BLaER1 treated with 17β-estradiol and CSF1 and Interleukin-3, amounts not matched to agents 10 nM and 100 nM (cell line): ENCODE results near the gene CDKN2B.

Experiments
- H3K27ac ChIP-seq, 11 experiments: shearing (Covaris generic); formaldehyde crosslinking; 2 replicates each; pipeline ENCODE4 v1.8.1; 2022
- H3K27me3 ChIP-seq, 11 experiments: shearing (Covaris generic); formaldehyde crosslinking; 2 replicates each; pipeline ENCODE4 v1.8.1; 2022
- H3K36me3 ChIP-seq, 11 experiments: shearing (Covaris generic); formaldehyde crosslinking; 2 replicates each; pipeline ENCODE4 v1.8.1; 2022
- H3K4me1 ChIP-seq, 10 experiments: shearing (Covaris generic); formaldehyde crosslinking; 2 replicates each; pipeline ENCODE4 v1.8.1; 2022
- H3K4me2 ChIP-seq, 11 experiments: shearing (Covaris generic); formaldehyde crosslinking; 2 replicates each; pipeline ENCODE4 v1.8.1; 2022
- H3K4me3 ChIP-seq, 10 experiments: shearing (Covaris generic); formaldehyde crosslinking; 2 replicates each; pipeline ENCODE4 v1.8.1; 2022
- H3K9ac ChIP-seq, 11 experiments: shearing (Covaris generic); formaldehyde crosslinking; 2 replicates each; pipeline ENCODE4 v1.8.1; 2022
- H3K9me3 ChIP-seq, 11 experiments: shearing (Covaris generic); formaldehyde crosslinking; replicated peaks in 1 of 11; 2 replicates each; pipeline ENCODE4 v1.8.1; 2022
- H4K20me1 ChIP-seq, 11 experiments: shearing (Covaris generic); formaldehyde crosslinking; 2 replicates each; pipeline ENCODE4 v1.8.1; 2022
- Cebpa-rat ChIP-seq, 11 experiments: shearing (Covaris generic); IDR thresholded peaks; 2 replicates each; pipeline ENCODE4 v1.8.1; 2022

The CDKN2B gene

DNA sequence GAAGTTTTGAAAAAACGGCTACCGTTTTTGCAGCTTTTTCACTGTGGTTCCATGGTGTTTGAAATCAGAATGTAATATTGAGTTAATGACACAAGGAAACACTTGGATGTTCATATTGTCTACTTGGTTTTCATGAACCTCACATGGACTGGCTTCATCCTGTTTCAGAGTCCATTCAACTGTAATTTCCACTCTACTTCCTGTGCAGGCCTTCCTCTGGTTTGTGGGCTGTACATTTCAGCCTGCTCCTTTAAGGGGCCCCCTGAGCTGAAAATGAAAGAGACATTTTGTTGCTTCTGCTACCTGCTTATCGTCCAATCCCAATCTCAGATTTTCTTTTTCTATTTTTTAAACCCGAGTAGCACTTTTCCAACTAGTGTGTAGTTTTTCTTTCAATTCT, 41.8 kb upstream of the CDKN2B start:
- Histone ChIP-seq H3K4me2 (peak overlapping the region; percentile 49 to 80 (median 70)), H3K4me3 (peak overlapping the region in 1 of 10 experiments; percentile 3; a peak in 2 of 20 replicates), H3K9ac (peak overlapping the region in 9 of 11 experiments; percentile 18 to 68 (median 56); a peak in 12 of 22 replicates), H4K20me1 (no peaks in the 10 kb centered on the region), H3K9me3 (no peaks in the 10 kb centered on the region), H3K36me3 (peaks cover 0 to 5% (median 0%) of the 10 kb centered on the region in 11 experiments; a peak in 1 of 22 replicates), H3K27me3 (no peaks in the 10 kb centered on the region), H3K4me1 (peaks cover 37 to 74% (median 58%) of the 10 kb centered on the region in 10 experiments), H3K27ac (peak overlapping the region in 10 of 11 experiments; percentile 26 to 89 (median 80); a peak in 20 of 22 replicates)
- TF ChIP-seq Cebpa-rat (IDR thresholded peaks at IDR 0.05) = 0 out of 22 replicates have a peak, but pooled peaks of 1 of the 11 experiments have one; percentile 33

- peak in 2 of 11 experiments; percentile 31 to 46; a peak in 3 of 22 replicates for TF ChIP-seq Cebpa-rat (IDR thresholded peaks at IDR 0.05)
- H3K9ac ChIP-seq = peak overlapping the region in 1 of 11 experiments; percentile 25; a peak in 1 of 22 replicates
- no peak overlapping the region for H3K4me3 ChIP-seq
- H3K4me2 ChIP-seq = peak overlapping the region in 10 of 11 experiments; percentile 30 to 80 (median 68); a peak in 18 of 22 replicates
- H3K27me3 ChIP-seq = no peaks in the 10 kb centered on the region
- H4K20me1 ChIP-seq = no peaks in the 10 kb centered on the region
- H3K4me1 ChIP-seq = peaks cover 44 to 89% (median 74%) of the 10 kb centered on the region in 10 experiments
- H3K9me3 ChIP-seq = no peaks in the 10 kb centered on the region
- H3K36me3 ChIP-seq = peaks cover 0 to 5% (median 0%) of the 10 kb centered on the region in 11 experiments; a peak in 1 of 22 replicates
- peak overlapping the region in 7 of 11 experiments; percentile 76 to 89 (median 81); a peak in 13 of 22 replicates for H3K27ac ChIP-seq
Measured at GRCh38 chr9:22049411-22049810, 40.3 kb upstream of the CDKN2B start.

GRCh38 chr9:22047596-22047995, 38.5 kb upstream of the CDKN2B start:
- peak overlapping the region in 8 of 11 experiments; percentile 11 to 75 (median 40); a peak in 11 of 22 replicates for H3K4me2 ChIP-seq
- TF ChIP-seq Cebpa-rat (IDR thresholded peaks at IDR 0.05) = no peak
- H3K9ac ChIP-seq = no peak overlapping the region
- H3K27ac ChIP-seq = peak overlapping the region in 2 of 11 experiments; percentile 81; a peak in 1 of 22 replicates
- H3K36me3 ChIP-seq = no peaks in the 10 kb centered on the region; a peak in 1 of 22 replicates
- H3K9me3 ChIP-seq = no peaks in the 10 kb centered on the region
- peaks cover 47 to 90% (median 69%) of the 10 kb centered on the region in 10 experiments for H3K4me1 ChIP-seq
- no peak overlapping the region for H3K4me3 ChIP-seq
- no peaks in the 10 kb centered on the region for H3K27me3 ChIP-seq
- no peaks in the 10 kb centered on the region for H4K20me1 ChIP-seq

DNA sequence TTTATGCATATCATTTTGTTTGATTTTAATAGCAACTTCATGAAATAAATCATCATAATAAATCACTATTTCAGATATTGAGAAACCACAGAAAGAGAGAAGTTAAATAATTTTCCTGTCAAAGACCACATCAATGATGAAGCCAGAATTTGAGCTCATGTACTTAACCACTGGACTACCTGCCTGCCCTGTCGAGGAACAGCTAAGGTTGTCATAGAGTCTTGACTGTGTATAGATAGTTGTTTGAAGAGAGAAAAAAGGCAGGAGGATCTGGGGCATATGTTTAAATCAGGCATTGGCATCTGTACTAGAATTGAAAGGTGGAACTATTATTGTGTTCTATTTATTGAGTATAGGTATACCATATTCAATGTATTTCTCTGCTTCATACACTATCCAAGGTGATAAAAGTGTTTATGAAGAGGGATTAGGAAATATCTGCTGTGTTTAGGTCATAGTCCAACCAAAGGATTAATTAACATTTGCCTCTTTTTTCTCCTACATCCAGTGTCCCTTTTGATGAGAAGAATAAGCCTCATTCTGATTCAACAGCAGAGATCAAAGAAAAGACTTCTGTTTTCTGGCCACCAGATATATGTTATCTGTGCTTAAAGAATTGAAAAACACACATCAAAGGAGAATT, 37.3 kb upstream of the CDKN2B start:
- peaks cover 35 to 89% (median 61%) of the 10 kb centered on the region in 10 experiments for H3K4me1 ChIP-seq
- no peak for TF ChIP-seq Cebpa-rat (IDR thresholded peaks at IDR 0.05)
- H3K27ac ChIP-seq = no peak overlapping the region
- H3K9me3 ChIP-seq = no peaks in the 10 kb centered on the region
- H4K20me1 ChIP-seq = no peaks in the 10 kb centered on the region
- no peaks in the 10 kb centered on the region; a peak in 1 of 22 replicates for H3K36me3 ChIP-seq
- no peaks in the 10 kb centered on the region for H3K27me3 ChIP-seq
- no peak overlapping the region for H3K9ac ChIP-seq
- H3K4me3 ChIP-seq = no peak overlapping the region
- peak overlapping the region in 3 of 11 experiments; percentile 9 to 64 (median 42); a peak in 6 of 22 replicates for H3K4me2 ChIP-seq

GRCh38 chr9:22045423-22045822, 36.3 kb upstream of the CDKN2B start:
- Histone ChIP-seq H4K20me1 (no peaks in the 10 kb centered on the region), H3K27me3 (no peaks in the 10 kb centered on the region), H3K27ac (no peak overlapping the region; a peak in 2 of 22 replicates), H3K4me3 (no peak overlapping the region), H3K9ac (no peak overlapping the region), H3K4me2 (peak overlapping the region in 8 of 11 experiments; percentile 8 to 64 (median 38); a peak in 10 of 22 replicates), H3K9me3 (no peaks in the 10 kb centered on the region), H3K4me1 (peaks cover 26 to 89% (median 59%) of the 10 kb centered on the region in 10 experiments), H3K36me3 (no peaks in the 10 kb centered on the region; a peak in 1 of 22 replicates)
- TF ChIP-seq Cebpa-rat (IDR thresholded peaks at IDR 0.05) = no peak

DNA sequence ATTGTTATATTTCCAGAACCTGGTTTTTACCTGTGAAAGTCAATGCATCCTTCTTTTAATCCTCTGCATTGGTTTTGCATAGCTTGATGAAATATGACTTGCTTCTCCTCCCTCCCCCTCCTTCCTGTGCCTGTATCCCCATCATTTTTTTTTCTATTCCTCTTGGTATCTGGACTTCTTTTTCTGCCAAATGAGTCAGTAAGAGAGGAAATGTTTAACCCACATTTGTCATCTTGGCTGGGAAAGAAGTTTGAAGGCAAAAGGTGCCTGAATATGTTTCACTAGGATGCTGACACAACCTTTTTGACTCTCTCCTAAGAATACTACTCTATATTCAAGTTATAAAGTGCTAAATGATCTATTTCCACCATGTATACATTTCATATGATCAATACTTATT, 35.5 kb upstream of the CDKN2B start:
- peaks cover 17 to 89% (median 56%) of the 10 kb centered on the region in 10 experiments for H3K4me1 ChIP-seq
- no peak for TF ChIP-seq Cebpa-rat (IDR thresholded peaks at IDR 0.05)
- H3K9ac ChIP-seq = no peak overlapping the region
- peak overlapping the region in 10 of 11 experiments; percentile 17 to 64 (median 40); a peak in 19 of 22 replicates for H3K4me2 ChIP-seq
- H3K4me3 ChIP-seq = no peak overlapping the region
- no peaks in the 10 kb centered on the region for H4K20me1 ChIP-seq
- no peaks in the 10 kb centered on the region for H3K9me3 ChIP-seq
- peak overlapping the region in 1 of 11 experiments; percentile 3; a peak in 2 of 22 replicates for H3K27ac ChIP-seq
- H3K27me3 ChIP-seq = no peaks in the 10 kb centered on the region
- H3K36me3 ChIP-seq = no peaks in the 10 kb centered on the region

GRCh38 chr9:22043928-22044327, 34.8 kb upstream of the CDKN2B start:
- Histone ChIP-seq H3K4me3 (no peak overlapping the region), H3K27me3 (no peaks in the 10 kb centered on the region), H3K9ac (no peak overlapping the region), H3K36me3 (no peaks in the 10 kb centered on the region), H3K4me1 (peaks cover 11 to 89% (median 55%) of the 10 kb centered on the region in 10 experiments), H4K20me1 (no peaks in the 10 kb centered on the region), H3K9me3 (no peaks in the 10 kb centered on the region), H3K27ac (no peak overlapping the region), H3K4me2 (peak overlapping the region in 5 of 11 experiments; percentile 36 to 64 (median 42); a peak in 7 of 22 replicates)
- TF ChIP-seq Cebpa-rat (IDR thresholded peaks at IDR 0.05) = no peak

GRCh38 chr9:22041775-22042174, 32.7 kb upstream of the CDKN2B start:
- Histone ChIP-seq H3K36me3 (no peaks in the 10 kb centered on the region), H3K27me3 (no peaks in the 10 kb centered on the region), H3K4me2 (peak overlapping the region in 3 of 11 experiments; percentile 7 to 74 (median 73); a peak in 5 of 22 replicates), H3K4me3 (no peak overlapping the region), H3K27ac (no peak overlapping the region), H4K20me1 (no peaks in the 10 kb centered on the region), H3K9me3 (no peaks in the 10 kb centered on the region), H3K9ac (no peak overlapping the region), H3K4me1 (peaks cover 17 to 92% (median 55%) of the 10 kb centered on the region in 10 experiments; a peak in 19 of 20 replicates)
- no peak for TF ChIP-seq Cebpa-rat (IDR thresholded peaks at IDR 0.05)

GRCh38 chr9:22041344-22041743, 32.2 kb upstream of the CDKN2B start:
- peak overlapping the region in 4 of 11 experiments; percentile 5 to 74 (median 70); a peak in 5 of 22 replicates for H3K4me2 ChIP-seq
- no peak overlapping the region for H3K4me3 ChIP-seq
- no peak for TF ChIP-seq Cebpa-rat (IDR thresholded peaks at IDR 0.05)
- H3K9ac ChIP-seq = no peak overlapping the region
- no peaks in the 10 kb centered on the region for H3K9me3 ChIP-seq
- H4K20me1 ChIP-seq = no peaks in the 10 kb centered on the region
- H3K27ac ChIP-seq = no peak overlapping the region
- H3K36me3 ChIP-seq = no peaks in the 10 kb centered on the region
- H3K27me3 ChIP-seq = no peaks in the 10 kb centered on the region
- peaks cover 17 to 90% (median 54%) of the 10 kb centered on the region in 10 experiments; a peak in 19 of 20 replicates for H3K4me1 ChIP-seq
